GM12801 (cell line): ENCODE results near the gene BRSK2.

Source experiments
- TF ChIP-seq, protein P1 (sequence below): IDR thresholded peaks from one replicate; pipeline ENCODE4 v1.5.1; 2011; ENCODE audit warnings: control low read depth; ENCODE audit not compliant: insufficient read length; ENCODE audit errors: extremely low read depth

The BRSK2 gene

DNA sequence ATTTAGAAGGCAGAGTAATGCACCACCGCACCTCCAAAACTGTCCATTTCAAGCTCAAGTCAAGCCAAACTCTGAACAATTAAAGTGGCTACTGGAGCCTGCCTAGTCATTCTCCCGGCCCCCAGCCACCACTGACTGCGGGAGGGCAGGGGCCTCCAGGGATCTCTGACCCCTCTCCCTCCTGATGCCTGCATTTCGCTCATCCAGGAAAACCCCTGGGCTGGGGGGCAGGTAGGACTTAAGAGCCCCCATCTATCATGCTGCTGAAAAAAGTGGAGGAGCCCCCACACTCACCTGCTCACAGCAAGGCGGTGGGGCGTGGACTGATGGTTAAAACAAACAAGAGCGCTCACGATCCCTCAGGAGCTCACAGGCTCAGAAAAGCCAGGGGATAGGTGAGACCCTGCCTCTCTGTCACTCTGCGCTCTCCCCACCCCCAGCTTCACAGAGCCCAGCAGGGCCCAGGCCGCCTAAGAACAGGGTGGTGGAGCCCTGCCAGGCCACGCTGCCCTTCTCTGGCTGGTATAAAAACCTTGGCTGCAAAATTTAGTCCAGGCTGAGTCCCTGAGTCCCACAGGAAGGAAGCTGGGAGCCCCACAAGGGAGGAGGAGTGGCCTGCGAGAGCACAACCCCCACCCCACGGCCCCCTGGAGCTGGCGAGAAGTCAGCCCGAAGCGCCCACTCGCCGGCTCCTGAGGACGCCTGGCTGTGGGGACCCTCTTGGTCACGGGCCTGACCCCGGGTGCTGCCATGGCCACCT, 117.8 kb downstream of the BRSK2 start:
- TF ChIP-seq, protein P1, sequence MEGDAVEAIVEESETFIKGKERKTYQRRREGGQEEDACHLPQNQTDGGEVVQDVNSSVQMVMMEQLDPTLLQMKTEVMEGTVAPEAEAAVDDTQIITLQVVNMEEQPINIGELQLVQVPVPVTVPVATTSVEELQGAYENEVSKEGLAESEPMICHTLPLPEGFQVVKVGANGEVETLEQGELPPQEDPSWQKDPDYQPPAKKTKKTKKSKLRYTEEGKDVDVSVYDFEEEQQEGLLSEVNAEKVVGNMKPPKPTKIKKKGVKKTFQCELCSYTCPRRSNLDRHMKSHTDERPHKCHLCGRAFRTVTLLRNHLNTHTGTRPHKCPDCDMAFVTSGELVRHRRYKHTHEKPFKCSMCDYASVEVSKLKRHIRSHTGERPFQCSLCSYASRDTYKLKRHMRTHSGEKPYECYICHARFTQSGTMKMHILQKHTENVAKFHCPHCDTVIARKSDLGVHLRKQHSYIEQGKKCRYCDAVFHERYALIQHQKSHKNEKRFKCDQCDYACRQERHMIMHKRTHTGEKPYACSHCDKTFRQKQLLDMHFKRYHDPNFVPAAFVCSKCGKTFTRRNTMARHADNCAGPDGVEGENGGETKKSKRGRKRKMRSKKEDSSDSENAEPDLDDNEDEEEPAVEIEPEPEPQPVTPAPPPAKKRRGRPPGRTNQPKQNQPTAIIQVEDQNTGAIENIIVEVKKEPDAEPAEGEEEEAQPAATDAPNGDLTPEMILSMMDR = no peak

DNA sequence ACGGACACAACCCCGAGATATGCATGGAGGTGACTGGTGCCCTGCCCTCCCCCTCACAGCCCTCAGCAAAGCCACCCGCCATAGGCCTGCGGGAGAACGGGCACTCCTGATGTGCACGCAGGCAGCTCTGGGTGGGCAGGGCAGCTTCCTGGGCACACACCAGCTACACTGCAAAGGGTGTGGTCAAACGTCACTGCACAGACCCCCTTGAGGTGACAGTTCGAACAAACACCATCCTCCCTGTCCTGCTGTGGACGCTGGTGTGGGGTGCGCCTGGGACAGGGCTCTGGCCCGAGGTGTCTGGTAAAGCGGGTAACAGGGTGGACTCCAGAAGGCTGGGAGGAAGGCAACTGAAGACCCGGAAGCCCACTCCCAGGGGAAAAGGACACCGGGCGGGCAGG, 118.8 kb downstream of the BRSK2 start:
- TF ChIP-seq, protein P1 = no peak

DNA sequence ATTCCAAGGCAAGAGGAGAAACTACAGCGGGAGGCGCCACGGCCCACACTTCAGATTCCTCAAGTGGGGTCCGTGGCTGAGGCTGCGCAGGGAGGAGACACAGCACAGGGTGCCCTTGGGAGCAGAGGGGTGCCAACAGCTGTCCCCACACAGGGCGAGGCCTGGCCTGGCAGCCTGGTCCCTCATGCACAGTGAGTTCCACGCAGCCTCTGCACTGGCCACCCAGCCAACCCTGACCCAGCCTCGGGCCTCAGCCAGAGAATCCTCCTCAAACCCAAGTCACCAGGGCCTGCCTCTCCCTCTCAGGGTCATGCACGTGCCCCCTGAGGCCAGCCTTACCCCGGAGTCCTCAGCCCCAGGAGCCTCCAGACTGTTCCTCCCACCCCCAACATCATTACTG, 119.3 kb downstream of the BRSK2 start:
- TF ChIP-seq, protein P1 = no peak

DNA sequence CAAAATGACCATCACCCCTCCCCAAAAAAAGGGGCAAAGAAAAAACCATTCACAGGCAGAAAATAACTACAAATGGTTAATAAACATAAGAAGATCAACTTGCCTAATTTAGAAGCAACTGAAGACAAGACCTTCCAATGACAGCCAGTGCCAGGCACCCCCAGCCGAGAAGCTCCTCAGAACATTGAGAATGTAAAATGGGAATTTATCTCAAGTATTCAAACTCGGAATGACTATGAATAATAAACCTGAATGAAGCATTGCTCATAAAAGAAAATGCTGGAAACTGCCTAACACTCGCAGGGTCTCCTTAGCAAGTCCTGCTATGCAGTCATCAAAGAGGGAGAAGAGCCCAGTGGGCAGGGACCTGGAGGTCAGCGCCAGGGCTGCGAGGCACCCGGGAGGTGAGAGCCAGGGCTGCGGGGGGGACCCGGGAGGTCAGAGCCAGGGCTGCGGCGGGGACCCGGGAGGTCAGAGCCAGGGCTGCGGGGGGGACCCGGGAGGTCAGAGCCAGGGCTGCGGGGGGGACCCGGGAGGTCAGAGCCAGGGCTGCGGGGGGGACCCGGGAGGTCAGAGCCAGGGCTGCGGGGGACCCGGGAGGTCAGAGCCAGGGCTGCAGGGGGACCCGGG, 120.0 kb downstream of the BRSK2 start:
- TF ChIP-seq, protein P1 = no peak

DNA sequence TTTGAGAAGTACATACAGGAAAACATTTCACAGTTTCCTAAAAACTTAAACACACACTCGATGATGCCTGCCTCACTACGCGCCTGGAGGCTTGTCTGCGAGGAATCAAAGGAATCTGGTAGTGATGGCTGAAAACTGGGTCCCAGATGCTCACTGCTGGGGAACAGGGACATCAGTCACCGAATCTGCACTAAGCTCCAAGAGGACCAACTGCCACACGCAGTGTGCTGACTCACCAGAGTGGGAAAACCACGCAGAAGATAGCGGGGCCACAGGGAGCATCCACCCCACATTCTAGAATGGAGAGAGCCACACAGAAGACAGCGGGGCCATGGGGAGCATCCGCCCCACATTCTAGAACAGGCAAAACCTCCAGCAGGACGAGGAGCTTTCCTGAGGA, 121.2 kb downstream of the BRSK2 start:
- TF ChIP-seq, protein P1 = no peak

DNA sequence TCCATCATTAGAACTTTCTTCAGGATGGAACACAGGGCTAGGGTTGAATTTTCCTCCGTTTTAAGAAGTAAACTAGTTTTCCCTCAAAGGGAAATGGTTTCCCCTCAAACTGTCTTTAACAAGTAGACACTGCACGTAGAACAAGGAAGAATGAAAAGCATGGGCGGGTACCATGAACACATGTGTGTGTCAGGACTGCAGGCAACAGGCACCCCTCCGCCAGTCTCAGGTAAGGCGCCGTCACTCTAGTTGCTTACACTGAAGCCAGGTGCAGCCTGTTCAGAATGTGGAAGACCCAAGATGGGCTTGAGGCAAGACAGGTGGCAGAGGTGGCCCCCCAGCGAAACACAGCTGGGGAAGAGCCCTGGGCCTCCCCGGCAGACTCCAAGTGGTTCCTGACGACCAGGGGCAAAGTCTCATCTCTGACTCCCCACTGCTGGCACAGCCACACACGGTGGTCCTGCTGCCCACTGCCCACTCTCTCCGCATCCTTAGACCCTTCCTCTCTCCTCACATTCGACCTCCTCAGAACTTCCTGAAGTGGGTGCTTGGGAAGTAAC, 122.3 kb downstream of the BRSK2 start:
- TF ChIP-seq, protein P1 = no peak
